ENCODE results near the gene RMC1.

Gene RMC1

GRCh38 chr18:23568281-23569138, 65.2 kb downstream of the RMC1 start:
- no peaks in the 10 kb centered on the region for H3K9me2 ChIP-seq (replicated peaks; ENCODE audit: insufficient read depth, low read length)
- 0 out of 2 replicates have a peak, but pooled peaks cover 5% of the 10 kb centered on the region for H3K79me2 ChIP-seq (ENCODE audit: insufficient read depth, low read length)
- no peak overlapping the region for H3K27ac ChIP-seq (ENCODE audit: low read depth, low read length)
- H3K4me2 ChIP-seq (ENCODE audit: low read depth, low read length, poor library complexity, severe bottlenecking), result no peak overlapping the region
- no peak for TF ChIP-seq CTCF (IDR thresholded peaks at IDR 0.05; ENCODE audit: insufficient read depth, low read length, poor library complexity, severe bottlenecking)
- no peak for TF ChIP-seq EZH2phosphoT487 (conservative IDR thresholded peaks at IDR 0.05; ENCODE audit: low read length)
- H4K20me1 ChIP-seq (ENCODE audit: low read depth, low read length), result no peaks in the 10 kb centered on the region
- peaks cover 50% of the 10 kb centered on the region for H3K36me3 ChIP-seq (ENCODE audit: low read length)
- no peak overlapping the region for H2AFZ ChIP-seq (ENCODE audit: low read depth, low read length, severe bottlenecking)
- no peaks in the 10 kb centered on the region for H3K27me3 ChIP-seq (ENCODE audit: low read length)
- H3K9me3 ChIP-seq (ENCODE audit: insufficient read depth, low read length), result no peaks in the 10 kb centered on the region
- H3K4me3 ChIP-seq (ENCODE audit: insufficient read depth, low read length, poor library complexity, severe bottlenecking), result no peak overlapping the region
- no peak overlapping the region for H3K9ac ChIP-seq (ENCODE audit: low read length)
- H3F3A ChIP-seq (ENCODE audit: insufficient read depth), result no peaks in the 10 kb centered on the region

- Histone ChIP-seq H3K27me3 (ENCODE audit: low read length) (no peaks in the 10 kb centered on the region), H3K36me3 (ENCODE audit: low read length) (peaks cover 48% of the 10 kb centered on the region), H3K9me2 (replicated peaks; ENCODE audit: insufficient read depth, low read length) (no peaks in the 10 kb centered on the region), H3K27ac (ENCODE audit: low read depth, low read length) (no peak overlapping the region), H3K4me2 (ENCODE audit: low read depth, low read length, poor library complexity, severe bottlenecking) (no peak overlapping the region), H2AFZ (ENCODE audit: low read depth, low read length, severe bottlenecking) (no peak overlapping the region), H3K9me3 (ENCODE audit: insufficient read depth, low read length) (no peaks in the 10 kb centered on the region), H3K79me2 (ENCODE audit: insufficient read depth, low read length) (peaks cover 11% of the 10 kb centered on the region; the same call in 1 of the 2 replicates), H3F3A (ENCODE audit: insufficient read depth) (no peaks in the 10 kb centered on the region), H4K20me1 (ENCODE audit: low read depth, low read length) (no peaks in the 10 kb centered on the region), H3K4me3 (ENCODE audit: insufficient read depth, low read length, poor library complexity, severe bottlenecking) (no peak overlapping the region), H3K9ac (ENCODE audit: low read length) (no peak overlapping the region)
- no peak for TF ChIP-seq CTCF (IDR thresholded peaks at IDR 0.05; ENCODE audit: insufficient read depth, low read length, poor library complexity, severe bottlenecking)
Measured at GRCh38 chr18:23569299-23570063, 66.2 kb downstream of the RMC1 start.

- no peaks in the 10 kb centered on the region for H3K9me2 ChIP-seq (replicated peaks; ENCODE audit: insufficient read depth, low read length)
- no peak overlapping the region for H2AFZ ChIP-seq (ENCODE audit: low read depth, low read length, severe bottlenecking)
- H3K4me2 ChIP-seq (ENCODE audit: low read depth, low read length, poor library complexity, severe bottlenecking), result no peak overlapping the region
- H3K27ac ChIP-seq (ENCODE audit: low read depth, low read length), result no peak overlapping the region
- H3F3A ChIP-seq (ENCODE audit: insufficient read depth), result no peaks in the 10 kb centered on the region
- H4K20me1 ChIP-seq (ENCODE audit: low read depth, low read length), result no peaks in the 10 kb centered on the region
- peaks cover 11% of the 10 kb centered on the region; the same call in 1 of the 2 replicates for H3K79me2 ChIP-seq (ENCODE audit: insufficient read depth, low read length)
- no peak overlapping the region for H3K4me3 ChIP-seq (ENCODE audit: insufficient read depth, low read length, poor library complexity, severe bottlenecking)
- peaks cover 37% of the 10 kb centered on the region for H3K36me3 ChIP-seq (ENCODE audit: low read length)
- no peak overlapping the region for H3K9ac ChIP-seq (ENCODE audit: low read length)
- H3K9me3 ChIP-seq (ENCODE audit: insufficient read depth, low read length), result no peaks in the 10 kb centered on the region
- no peaks in the 10 kb centered on the region for H3K27me3 ChIP-seq (ENCODE audit: low read length)
- TF ChIP-seq CTCF (IDR thresholded peaks at IDR 0.05; ENCODE audit: insufficient read depth, low read length, poor library complexity, severe bottlenecking) (no peak), EZH2phosphoT487 (conservative IDR thresholded peaks at IDR 0.05; ENCODE audit: low read length) (no peak)
Measured at GRCh38 chr18:23570912-23571504, 67.7 kb downstream of the RMC1 start.
